ENCODE measurements around the gene SMCR8.

GRCh38 chr17:18323507-18324139, 8.5 kb downstream of the SMCR8 start:
- TF ChIP-seq CTCF (conservative IDR thresholded peaks at IDR 0.05) (no peak), ZFX (IDR thresholded peaks at IDR 0.05) (no peak)
